K562 (cell line): Measurements from ENCODE around the gene BSDC1. TPM values are rescaled to one million over a fixed set of nuclear protein-coding genes. Genes with fewer than 3 reads are reported as not detected.

Source experiments
- HDAC1 ChIP-seq, 2 experiments: fragments of 450-650 bp; IDR thresholded peaks; 2 replicates each; pipeline ENCODE4 v1.6.1; 2016 to 2017; ENCODE audit warnings: inconsistent platforms in 1 of 2, mild to moderate bottlenecking in 1 of 2, moderate library complexity in 1 of 2
- KLF10 ChIP-seq: fragments of 250-450 bp; sonication (Bioruptor Pico); IDR thresholded peaks from 2 replicates; pipeline ENCODE4 v1.6.1; 2021; ENCODE audit warnings: matching md5 sums
- KLF16 ChIP-seq: IDR thresholded peaks from 2 replicates; pipeline ENCODE4 v1.6.1; 2016; ENCODE audit warnings: antibody characterized with exemption
- RFX5 ChIP-seq: IDR thresholded peaks from 2 replicates; pipeline ENCODE4 v1.6.1; 2011; ENCODE audit warnings: low read depth, mild to moderate bottlenecking, improper control_type of control experiment, low read length
- ZNF282 ChIP-seq: sonication (generic); formaldehyde crosslinking; IDR thresholded peaks from 2 replicates; pipeline ENCODE4 v1.8.1; 2023; ENCODE audit warnings: missing genetic modification reagents
- ZNF41 ChIP-seq: fragments of 250-450 bp; sonication (Bioruptor Pico); conservative IDR thresholded peaks from 2 replicates; pipeline ENCODE4 v1.4.0; 2020; ENCODE audit warnings: mild to moderate bottlenecking
- ZNF551 ChIP-seq: fragments of 250-450 bp; sonication (Bioruptor Pico); IDR thresholded peaks from 2 replicates; pipeline ENCODE4 v1.5.0; 2021; ENCODE audit warnings: mild to moderate bottlenecking, moderate library complexity
- polyA plus RNA-seq, 8 experiments: library from polyadenylated mRNA; depleted of rRNA in 4 of 8; stranded (reverse) in 5 of 8; unstranded in 3 of 8; fragments of >200 nt; fragmentation: Nextera tagmentation in 2 of 8; fragmentation: Illumina TruSeq in 1 of 8; extraction: Ambion mirVana in 2 of 8; extraction: Trizol in 1 of 8; gene quantifications; 2 replicates each; pipeline versions ENCODE4 v1.2.1 to v1.2.3, GENCODE V29; 2011 to 2014; ENCODE audit warnings: inconsistent platforms in 1 of 8, missing spikeins in 1 of 8
- total RNA-seq, 7 experiments: library from RNA; depleted of rRNA in 6 of 7; stranded (reverse); fragments of >200 nt in 6 of 7; fragmentation: Illumina TruSeq in 2 of 7; extraction: Trizol in 2 of 7; gene quantifications; 2 replicates each; pipeline versions ENCODE4 v1.2.1 to v1.2.3, GENCODE V29; 2011 to 2021; ENCODE audit warnings: low replicate concordance in 1 of 7
- TF ChIP-seq, protein P1 (sequence below): fragments of 200-800 bp; sonication (Bioruptor generic); IDR thresholded peaks from 2 replicates; pipeline ENCODE4 v1.6.1; 2016; ENCODE audit warnings: missing genetic modification characterization, missing compliant biosample characterization
- TF ChIP-seq, protein P2 (sequence below): sonication (generic); formaldehyde crosslinking; IDR thresholded peaks from 2 replicates; pipeline ENCODE4 v1.8.0; 2022; ENCODE audit warnings: mild to moderate bottlenecking, missing genetic modification reagents, borderline replicate concordance
- TF ChIP-seq, protein P3 (sequence below): sonication (generic); formaldehyde crosslinking; IDR thresholded peaks from 2 replicates; pipeline ENCODE4 v1.9.0; 2022; ENCODE audit warnings: mild to moderate bottlenecking, missing genetic modification reagents
- TF ChIP-seq, protein P4 (sequence below): sonication (generic); formaldehyde crosslinking; IDR thresholded peaks from 2 replicates; pipeline ENCODE4 v1.8.0; 2022; ENCODE audit warnings: missing genetic modification reagents, mild to moderate bottlenecking, moderate library complexity, borderline replicate concordance
- TF ChIP-seq, protein P5 (sequence below): IDR thresholded peaks from 2 replicates; pipeline ENCODE4 v1.6.1; 2016; ENCODE audit warnings: missing genetic modification characterization, missing compliant biosample characterization

The BSDC1 gene
- total and polyA plus RNA-seq, 9 of the 15 experiments (the other 6 are each of a cell fraction or from before 2014, with no cell fraction given): 10.2 to 96.8 (median 73.1) TPM

DNA sequence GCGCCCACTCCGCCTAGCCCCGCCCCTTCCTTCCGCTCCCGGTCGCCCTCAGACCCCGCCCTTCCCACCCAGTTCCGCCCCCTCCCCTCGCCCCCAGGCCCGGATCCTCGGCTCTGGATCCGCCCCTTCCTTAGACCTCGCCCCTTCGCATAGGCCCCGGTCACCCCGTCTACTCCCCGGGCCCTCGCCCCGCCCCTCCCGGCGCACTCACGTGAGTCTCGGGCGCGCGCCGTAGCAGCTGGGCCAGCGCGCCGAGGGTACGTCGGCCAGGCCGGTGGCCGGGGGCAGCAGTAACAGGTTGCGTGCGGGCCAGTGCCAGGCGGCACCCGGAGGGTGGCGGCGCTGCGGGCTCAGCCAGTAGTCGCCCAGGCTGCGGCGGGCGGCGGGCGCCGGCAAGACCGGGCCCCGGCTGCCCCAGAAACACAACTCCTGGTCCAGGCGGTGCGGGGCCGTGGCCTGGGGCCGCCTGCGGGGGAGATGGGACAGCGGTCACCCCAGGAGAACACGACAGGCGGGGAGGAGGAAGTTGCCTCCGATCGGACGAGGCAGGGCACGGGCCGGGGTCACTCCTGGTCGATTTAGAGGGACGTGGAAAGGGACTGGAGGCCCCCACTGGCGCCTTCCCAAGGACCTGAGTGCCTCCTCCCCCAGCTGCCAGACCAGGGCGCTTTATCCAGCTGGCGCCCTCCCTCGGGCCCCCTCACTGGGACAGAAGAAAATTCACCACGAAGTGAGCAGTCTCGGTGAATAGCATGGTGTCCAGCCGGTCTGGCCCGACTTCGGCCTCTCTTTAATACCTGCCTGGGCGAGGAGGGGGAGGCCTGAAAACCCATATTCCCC, 42.6 kb downstream of the BSDC1 start (continued):
- TF ChIP-seq, protein P1, sequence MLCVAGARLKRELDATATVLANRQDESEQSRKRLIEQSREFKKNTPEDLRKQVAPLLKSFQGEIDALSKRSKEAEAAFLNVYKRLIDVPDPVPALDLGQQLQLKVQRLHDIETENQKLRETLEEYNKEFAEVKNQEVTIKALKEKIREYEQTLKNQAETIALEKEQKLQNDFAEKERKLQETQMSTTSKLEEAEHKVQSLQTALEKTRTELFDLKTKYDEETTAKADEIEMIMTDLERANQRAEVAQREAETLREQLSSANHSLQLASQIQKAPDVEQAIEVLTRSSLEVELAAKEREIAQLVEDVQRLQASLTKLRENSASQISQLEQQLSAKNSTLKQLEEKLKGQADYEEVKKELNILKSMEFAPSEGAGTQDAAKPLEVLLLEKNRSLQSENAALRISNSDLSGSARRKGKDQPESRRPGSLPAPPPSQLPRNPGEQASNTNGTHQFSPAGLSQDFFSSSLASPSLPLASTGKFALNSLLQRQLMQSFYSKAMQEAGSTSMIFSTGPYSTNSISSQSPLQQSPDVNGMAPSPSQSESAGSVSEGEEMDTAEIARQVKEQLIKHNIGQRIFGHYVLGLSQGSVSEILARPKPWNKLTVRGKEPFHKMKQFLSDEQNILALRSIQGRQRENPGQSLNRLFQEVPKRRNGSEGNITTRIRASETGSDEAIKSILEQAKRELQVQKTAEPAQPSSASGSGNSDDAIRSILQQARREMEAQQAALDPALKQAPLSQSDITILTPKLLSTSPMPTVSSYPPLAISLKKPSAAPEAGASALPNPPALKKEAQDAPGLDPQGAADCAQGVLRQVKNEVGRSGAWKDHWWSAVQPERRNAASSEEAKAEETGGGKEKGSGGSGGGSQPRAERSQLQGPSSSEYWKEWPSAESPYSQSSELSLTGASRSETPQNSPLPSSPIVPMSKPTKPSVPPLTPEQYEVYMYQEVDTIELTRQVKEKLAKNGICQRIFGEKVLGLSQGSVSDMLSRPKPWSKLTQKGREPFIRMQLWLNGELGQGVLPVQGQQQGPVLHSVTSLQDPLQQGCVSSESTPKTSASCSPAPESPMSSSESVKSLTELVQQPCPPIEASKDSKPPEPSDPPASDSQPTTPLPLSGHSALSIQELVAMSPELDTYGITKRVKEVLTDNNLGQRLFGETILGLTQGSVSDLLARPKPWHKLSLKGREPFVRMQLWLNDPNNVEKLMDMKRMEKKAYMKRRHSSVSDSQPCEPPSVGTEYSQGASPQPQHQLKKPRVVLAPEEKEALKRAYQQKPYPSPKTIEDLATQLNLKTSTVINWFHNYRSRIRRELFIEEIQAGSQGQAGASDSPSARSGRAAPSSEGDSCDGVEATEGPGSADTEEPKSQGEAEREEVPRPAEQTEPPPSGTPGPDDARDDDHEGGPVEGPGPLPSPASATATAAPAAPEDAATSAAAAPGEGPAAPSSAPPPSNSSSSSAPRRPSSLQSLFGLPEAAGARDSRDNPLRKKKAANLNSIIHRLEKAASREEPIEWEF: no peak
- TF ChIP-seq KLF16: 0 out of 2 replicates have a peak, but pooled peaks have one; percentile 13
- TF ChIP-seq, protein P2, sequence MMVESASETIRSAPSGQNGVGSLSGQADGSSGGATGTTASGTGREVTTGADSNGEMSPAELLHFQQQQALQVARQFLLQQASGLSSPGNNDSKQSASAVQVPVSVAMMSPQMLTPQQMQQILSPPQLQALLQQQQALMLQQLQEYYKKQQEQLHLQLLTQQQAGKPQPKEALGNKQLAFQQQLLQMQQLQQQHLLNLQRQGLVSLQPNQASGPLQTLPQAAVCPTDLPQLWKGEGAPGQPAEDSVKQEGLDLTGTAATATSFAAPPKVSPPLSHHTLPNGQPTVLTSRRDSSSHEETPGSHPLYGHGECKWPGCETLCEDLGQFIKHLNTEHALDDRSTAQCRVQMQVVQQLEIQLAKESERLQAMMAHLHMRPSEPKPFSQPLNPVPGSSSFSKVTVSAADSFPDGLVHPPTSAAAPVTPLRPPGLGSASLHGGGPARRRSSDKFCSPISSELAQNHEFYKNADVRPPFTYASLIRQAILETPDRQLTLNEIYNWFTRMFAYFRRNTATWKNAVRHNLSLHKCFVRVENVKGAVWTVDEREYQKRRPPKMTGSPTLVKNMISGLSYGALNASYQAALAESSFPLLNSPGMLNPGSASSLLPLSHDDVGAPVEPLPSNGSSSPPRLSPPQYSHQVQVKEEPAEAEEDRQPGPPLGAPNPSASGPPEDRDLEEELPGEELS (CRISPR knock-in tag): peak; percentile 74; the same call in 1 of the 2 replicates
- no peak for TF ChIP-seq KLF10 (CRISPR knock-in tag)
- TF ChIP-seq ZNF551 (CRISPR knock-in tag): no peak
- TF ChIP-seq, protein P3, sequence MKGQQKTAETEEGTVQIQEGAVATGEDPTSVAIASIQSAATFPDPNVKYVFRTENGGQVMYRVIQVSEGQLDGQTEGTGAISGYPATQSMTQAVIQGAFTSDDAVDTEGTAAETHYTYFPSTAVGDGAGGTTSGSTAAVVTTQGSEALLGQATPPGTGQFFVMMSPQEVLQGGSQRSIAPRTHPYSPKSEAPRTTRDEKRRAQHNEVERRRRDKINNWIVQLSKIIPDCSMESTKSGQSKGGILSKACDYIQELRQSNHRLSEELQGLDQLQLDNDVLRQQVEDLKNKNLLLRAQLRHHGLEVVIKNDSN (CRISPR knock-in tag): peak; percentile 74
- TF ChIP-seq HDAC1 (IDR thresholded peaks at IDR 0.05): peak in 1 of 2 experiments; percentile 41; a peak in 1 of 4 replicates
- no peak for TF ChIP-seq ZNF282 (CRISPR knock-in tag)
- no peak for TF ChIP-seq RFX5
- TF ChIP-seq, protein P4, sequence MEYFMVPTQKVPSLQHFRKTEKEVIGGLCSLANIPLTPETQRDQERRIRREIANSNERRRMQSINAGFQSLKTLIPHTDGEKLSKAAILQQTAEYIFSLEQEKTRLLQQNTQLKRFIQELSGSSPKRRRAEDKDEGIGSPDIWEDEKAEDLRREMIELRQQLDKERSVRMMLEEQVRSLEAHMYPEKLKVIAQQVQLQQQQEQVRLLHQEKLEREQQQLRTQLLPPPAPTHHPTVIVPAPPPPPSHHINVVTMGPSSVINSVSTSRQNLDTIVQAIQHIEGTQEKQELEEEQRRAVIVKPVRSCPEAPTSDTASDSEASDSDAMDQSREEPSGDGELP (CRISPR knock-in tag): peak; percentile 93
- TF ChIP-seq ZNF41 (CRISPR knock-in tag): no peak
- TF ChIP-seq, protein P5, sequence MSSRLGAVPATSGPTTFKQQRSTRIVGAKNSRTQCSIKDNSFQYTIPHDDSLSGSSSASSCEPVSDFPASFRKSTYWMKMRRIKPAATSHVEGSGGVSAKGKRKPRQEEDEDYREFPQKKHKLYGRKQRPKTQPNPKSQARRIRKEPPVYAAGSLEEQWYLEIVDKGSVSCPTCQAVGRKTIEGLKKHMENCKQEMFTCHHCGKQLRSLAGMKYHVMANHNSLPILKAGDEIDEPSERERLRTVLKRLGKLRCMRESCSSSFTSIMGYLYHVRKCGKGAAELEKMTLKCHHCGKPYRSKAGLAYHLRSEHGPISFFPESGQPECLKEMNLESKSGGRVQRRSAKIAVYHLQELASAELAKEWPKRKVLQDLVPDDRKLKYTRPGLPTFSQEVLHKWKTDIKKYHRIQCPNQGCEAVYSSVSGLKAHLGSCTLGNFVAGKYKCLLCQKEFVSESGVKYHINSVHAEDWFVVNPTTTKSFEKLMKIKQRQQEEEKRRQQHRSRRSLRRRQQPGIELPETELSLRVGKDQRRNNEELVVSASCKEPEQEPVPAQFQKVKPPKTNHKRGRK: no peak
